Immature natural killer cell (primary cell): ENCODE results near the gene TRIM5. TPM values are rescaled to one million over a fixed set of nuclear protein-coding genes. Genes with fewer than 3 reads are reported as not detected.

Source experiments
- DNase-seq, 3 donors: peaks; one replicate each; pipeline ENCODE4 v3.0.0; 2022; ENCODE audit warnings: mixed read lengths in 1 of 3
- H3K27ac Mint-ChIP-seq, 6 donors: one replicate each; pipeline ENCODE4 v1.8.0; 2020; ENCODE audit warnings: mixed read lengths in 6 of 6, mild to moderate bottlenecking in 5 of 6, inconsistent platforms in 4 of 6, moderate library complexity in 3 of 6
- H3K27me3 Mint-ChIP-seq, 3 donors: one replicate each; pipeline ENCODE4 v1.8.0; 2020 to 2021; ENCODE audit warnings: low read depth in 3 of 3, mild to moderate bottlenecking in 3 of 3, mixed read lengths in 3 of 3, moderate library complexity in 3 of 3, inconsistent platforms in 1 of 3
- H3K36me3 Mint-ChIP-seq, 3 donors: one replicate each; pipeline ENCODE4 v1.8.0; 2020; ENCODE audit warnings: mixed read lengths in 3 of 3, inconsistent platforms in 2 of 3, mild to moderate bottlenecking in 2 of 3
- H3K4me1 Mint-ChIP-seq, 2 donors: one replicate each; pipeline ENCODE4 v1.8.0; 2020; ENCODE audit warnings: inconsistent platforms in 2 of 2, mild to moderate bottlenecking in 2 of 2, mixed read lengths in 2 of 2, moderate library complexity in 1 of 2
- H3K4me3 Mint-ChIP-seq, 5 donors: one replicate each; pipeline ENCODE4 v1.8.0; 2020; ENCODE audit warnings: mild to moderate bottlenecking in 5 of 5, mixed read lengths in 5 of 5, inconsistent platforms in 3 of 5, moderate library complexity in 3 of 5
- H3K9me3 Mint-ChIP-seq, 6 donors: one replicate each; pipeline ENCODE4 v1.8.0; 2020; ENCODE audit warnings: mild to moderate bottlenecking in 6 of 6, mixed read lengths in 6 of 6, inconsistent platforms in 4 of 6, moderate library complexity in 3 of 6
- polyA plus RNA-seq, 3 donors: library from polyadenylated mRNA; unstranded; fragments of 300-500 nt; fragmentation: Illumina TruSeq; gene quantifications; one replicate each; pipeline ENCODE4 v1.2.3, GENCODE V29; 2021

Gene TRIM5
- polyA plus RNA-seq, 3 donors from 2014 or later: 8.9 to 19.8 (median 14.6) TPM

GRCh38 chr11:5631969-5632635 is 52.8 kb downstream of the TRIM5 start:
- peak overlapping the region in 2 of 6 donors; percentile 56 to 60 for H3K27ac Mint-ChIP-seq
- H3K4me1 Mint-ChIP-seq: peaks cover 29 to 52% of the 10 kb centered on the region in 2 donors
- no peaks in the 10 kb centered on the region for H3K27me3 Mint-ChIP-seq
- H3K9me3 Mint-ChIP-seq: no peaks in the 10 kb centered on the region
- H3K36me3 Mint-ChIP-seq: peaks cover 32 to 56% (median 33%) of the 10 kb centered on the region in 3 donors
- no peak for DNase-seq
- H3K4me3 Mint-ChIP-seq: peak overlapping the region in 1 of 5 donors; percentile 6

- H3K9me3 Mint-ChIP-seq: no peaks in the 10 kb centered on the region
- H3K4me1 Mint-ChIP-seq: peaks cover 34 to 59% of the 10 kb centered on the region in 2 donors
- peaks cover 28 to 51% (median 31%) of the 10 kb centered on the region in 3 donors for H3K36me3 Mint-ChIP-seq
- no peaks in the 10 kb centered on the region for H3K27me3 Mint-ChIP-seq
- no peak for DNase-seq
- H3K27ac Mint-ChIP-seq: peak overlapping the region in 3 of 6 donors; percentile 9 to 59 (median 56)
- peak overlapping the region in 1 of 5 donors; percentile 6 for H3K4me3 Mint-ChIP-seq
Measured at GRCh38 chr11:5631417-5631816, 53.5 kb downstream of the TRIM5 start.

GRCh38 chr11:5626196-5626595 is 58.7 kb downstream of the TRIM5 start:
- Mint-ChIP-seq H3K27me3 (no peaks in the 10 kb centered on the region), H3K4me1 (peaks cover 50 to 70% of the 10 kb centered on the region in 2 donors), H3K4me3 (peak overlapping the region; percentile 87 to 93 (median 89)), H3K36me3 (peaks cover 3 to 11% (median 4%) of the 10 kb centered on the region in 3 donors), H3K27ac (peak overlapping the region; percentile 13 to 94 (median 77)), H3K9me3 (peaks cover 0 to 2% (median 0%) of the 10 kb centered on the region in 6 donors)
- DNase-seq: no peak

GRCh38 chr11:5625281-5625680 is 59.6 kb downstream of the TRIM5 start:
- Mint-ChIP-seq H3K36me3 (peaks cover under 1 to 8% (median 3%) of the 10 kb centered on the region in 3 donors), H3K27me3 (no peaks in the 10 kb centered on the region), H3K4me1 (peaks cover 46 to 61% of the 10 kb centered on the region in 2 donors), H3K4me3 (peak overlapping the region; percentile 87 to 93 (median 89)), H3K27ac (peak overlapping the region; percentile 87 to 94 (median 92)), H3K9me3 (peaks cover 0 to 2% (median 0%) of the 10 kb centered on the region in 6 donors)
- DNase-seq: no peak

- peaks cover 0 to 5% (median 3%) of the 10 kb centered on the region in 3 donors for H3K36me3 Mint-ChIP-seq
- H3K27me3 Mint-ChIP-seq: no peaks in the 10 kb centered on the region
- DNase-seq: peak; percentile 67 to 74 (median 74)
- peaks cover 44 to 58% of the 10 kb centered on the region in 2 donors for H3K4me1 Mint-ChIP-seq
- peak within 1 kb of the TSS; percentile 87 to 94 (median 92) for H3K27ac Mint-ChIP-seq
- peaks cover 0 to 2% (median 0%) of the 10 kb centered on the region in 6 donors for H3K9me3 Mint-ChIP-seq
- peak within 1 kb of the TSS; percentile 87 to 93 (median 89) for H3K4me3 Mint-ChIP-seq
Measured at GRCh38 chr11:5624489-5625279, 60.2 kb downstream of the TRIM5 start, which contains the start of gene TRIM34. TSS of gene TRIM34 (plus strand) at chr11:5625001. CDS start at chr11:5632332, 7,331 bp downstream.

- Mint-ChIP-seq H3K27ac (peak overlapping the region in 1 of 6 donors; percentile 79), H3K4me3 (peak overlapping the region; percentile 10 to 47 (median 21))
Measured at GRCh38 chr11:5622802-5623201, 62.1 kb downstream of the TRIM5 start.

GRCh38 chr11:5621580-5621979 is 63.3 kb downstream of the TRIM5 start:
- Mint-ChIP-seq H3K9me3 (peaks cover 0 to 2% (median 0%) of the 10 kb centered on the region in 6 donors), H3K4me1 (peaks cover 26 to 30% of the 10 kb centered on the region in 2 donors), H3K27ac (peak overlapping the region in 1 of 6 donors; percentile 29), H3K36me3 (peaks cover 0 to 3% (median 0%) of the 10 kb centered on the region in 3 donors), H3K4me3 (no peak overlapping the region), H3K27me3 (no peaks in the 10 kb centered on the region)
- DNase-seq: no peak

More at GRCh38 chr11:5622802-5623201, 62.1 kb downstream of the TRIM5 start:
- DNase-seq: no peak
- Mint-ChIP-seq H3K27me3 (no peaks in the 10 kb centered on the region), H3K4me1 (peaks cover 38 to 42% of the 10 kb centered on the region in 2 donors), H3K9me3 (peaks cover 0 to 2% (median 0%) of the 10 kb centered on the region in 6 donors), H3K36me3 (peaks cover 0 to 3% (median 0%) of the 10 kb centered on the region in 3 donors)

- Mint-ChIP-seq H3K4me3 (no peak overlapping the region), H3K36me3 (peaks cover 0 to 3% (median 0%) of the 10 kb centered on the region in 3 donors), H3K27ac (no peak overlapping the region), H3K4me1 (peaks cover 21 to 23% of the 10 kb centered on the region in 2 donors), H3K9me3 (peaks cover 0 to 2% (median 0%) of the 10 kb centered on the region in 6 donors), H3K27me3 (no peaks in the 10 kb centered on the region)
- DNase-seq: no peak
Measured at GRCh38 chr11:5620651-5621521, 64.0 kb downstream of the TRIM5 start.

- peaks cover under 1 to 2% of the 10 kb centered on the region in 2 donors for H3K4me1 Mint-ChIP-seq
- no peak for DNase-seq
- H3K27ac Mint-ChIP-seq: no peak overlapping the region
- H3K9me3 Mint-ChIP-seq: no peaks in the 10 kb centered on the region
- peaks cover 0 to 3% (median 0%) of the 10 kb centered on the region in 3 donors for H3K36me3 Mint-ChIP-seq
- H3K27me3 Mint-ChIP-seq: no peaks in the 10 kb centered on the region
- no peak overlapping the region for H3K4me3 Mint-ChIP-seq
Measured at GRCh38 chr11:5618807-5619206, 66.1 kb downstream of the TRIM5 start.

Other genes with a start within 250 kb of the TRIM5 start
- not detected for gene OR51I1, start 243.6 kb downstream of the TRIM5 start, polyA plus RNA-seq
- gene OR51I2, start 235.8 kb downstream of the TRIM5 start, polyA plus RNA-seq: not detected
- gene OR52D1, start 196.4 kb downstream of the TRIM5 start, polyA plus RNA-seq: not detected
- gene UBQLN3, start 175.1 kb downstream of the TRIM5 start, polyA plus RNA-seq: not detected
- not detected for gene UBQLNL, start 168.4 kb downstream of the TRIM5 start, polyA plus RNA-seq
- not detected for gene OR52H1, start 136.5 kb downstream of the TRIM5 start, polyA plus RNA-seq
- gene OR52B6, start 104.2 kb downstream of the TRIM5 start, polyA plus RNA-seq: not detected
- gene TRIM6, start 88.4 kb downstream of the TRIM5 start, polyA plus RNA-seq: not detected
- 10 to 100 TPM; 13.6 to 37.6 (median 18.8) TPM for gene TRIM34, start 60.1 kb downstream of the TRIM5 start, polyA plus RNA-seq
- gene TRIM22, start 4.7 kb upstream of the TRIM5 start, polyA plus RNA-seq: 100 to 1,000 TPM; 148 to 196 (median 166) TPM
- under 1 TPM in 1 of 3 donors, not detected in 2; 0.28 TPM for gene OR56B1, start 51.4 kb upstream of the TRIM5 start, polyA plus RNA-seq
- not detected for gene OR52N4, start 69.2 kb upstream of the TRIM5 start, polyA plus RNA-seq
- not detected for gene OR52N5, start 98.3 kb upstream of the TRIM5 start, polyA plus RNA-seq
- not detected for gene OR52N1, start 106.2 kb upstream of the TRIM5 start, polyA plus RNA-seq
- gene OR52N2, start 123.8 kb upstream of the TRIM5 start, polyA plus RNA-seq: not detected
- not detected for gene OR52E6, start 156.8 kb upstream of the TRIM5 start, polyA plus RNA-seq
- not detected for gene OR52E8, start 172.6 kb upstream of the TRIM5 start, polyA plus RNA-seq
- not detected for gene OR52E4, start 195.6 kb upstream of the TRIM5 start, polyA plus RNA-seq
- gene OR52E5, start 208.1 kb upstream of the TRIM5 start, polyA plus RNA-seq: not detected